Stomach (tissue), 4 donors: ENCODE measurements around the gene GAB1.

Experiments used
- EP300 ChIP-seq: sonication (generic); formaldehyde crosslinking; IDR thresholded peaks from one replicate; pipeline ENCODE4 v1.6.1; 2017; ENCODE audit warnings: antibody characterized with exemption
- TF ChIP-seq, protein P1 (sequence below), 7 experiments: fragments of 450-650 bp in 4 of 7; fragments of 200-600 bp in 3 of 7; sonication (generic) in 3 of 7; IDR thresholded peaks; one replicate each; pipeline ENCODE4 v1.5.1; 2016 to 2019; ENCODE audit warnings: antibody characterized with exemption in 7 of 7, control low read depth in 2 of 7, mild to moderate bottlenecking in 1 of 7

DNA sequence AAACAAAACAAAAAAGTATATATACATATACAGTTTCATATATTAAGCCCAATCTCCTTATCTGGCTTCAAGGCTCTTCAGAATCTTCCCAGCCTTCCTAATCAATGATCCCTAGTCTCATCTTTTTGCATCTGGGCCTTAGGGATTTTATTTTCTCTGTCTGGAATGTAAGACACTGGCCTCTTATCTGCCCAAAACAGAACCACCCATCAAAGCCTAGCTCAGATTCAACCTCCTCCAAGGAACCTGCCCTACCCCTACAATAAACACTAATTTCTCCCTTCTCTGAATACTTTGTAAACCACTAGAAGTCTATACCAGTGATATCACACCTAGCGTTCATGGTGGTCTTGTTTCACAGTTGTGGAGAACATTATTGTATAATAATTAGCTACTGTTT lies 23.2 kb upstream of the GAB1 start:
- TF ChIP-seq, protein P1, sequence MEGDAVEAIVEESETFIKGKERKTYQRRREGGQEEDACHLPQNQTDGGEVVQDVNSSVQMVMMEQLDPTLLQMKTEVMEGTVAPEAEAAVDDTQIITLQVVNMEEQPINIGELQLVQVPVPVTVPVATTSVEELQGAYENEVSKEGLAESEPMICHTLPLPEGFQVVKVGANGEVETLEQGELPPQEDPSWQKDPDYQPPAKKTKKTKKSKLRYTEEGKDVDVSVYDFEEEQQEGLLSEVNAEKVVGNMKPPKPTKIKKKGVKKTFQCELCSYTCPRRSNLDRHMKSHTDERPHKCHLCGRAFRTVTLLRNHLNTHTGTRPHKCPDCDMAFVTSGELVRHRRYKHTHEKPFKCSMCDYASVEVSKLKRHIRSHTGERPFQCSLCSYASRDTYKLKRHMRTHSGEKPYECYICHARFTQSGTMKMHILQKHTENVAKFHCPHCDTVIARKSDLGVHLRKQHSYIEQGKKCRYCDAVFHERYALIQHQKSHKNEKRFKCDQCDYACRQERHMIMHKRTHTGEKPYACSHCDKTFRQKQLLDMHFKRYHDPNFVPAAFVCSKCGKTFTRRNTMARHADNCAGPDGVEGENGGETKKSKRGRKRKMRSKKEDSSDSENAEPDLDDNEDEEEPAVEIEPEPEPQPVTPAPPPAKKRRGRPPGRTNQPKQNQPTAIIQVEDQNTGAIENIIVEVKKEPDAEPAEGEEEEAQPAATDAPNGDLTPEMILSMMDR (IDR thresholded peaks at IDR 0.05), result no peak
- no peak for TF ChIP-seq EP300
